ENCODE data around the gene C21orf58.

The C21orf58 gene

GRCh38 chr21:46286648-46287002 is 37.0 kb downstream of the C21orf58 start:
- no peaks in the 10 kb centered on the region for H3K9me3 ChIP-seq (ENCODE audit: control insufficient read depth, low read length)
- peak; percentile 88 for DNase-seq (ENCODE audit: low read depth)
- H3K4me1 ChIP-seq (ENCODE audit: control insufficient read depth, insufficient read depth, low read length): peaks cover 39% of the 10 kb centered on the region
- H3K4me3 ChIP-seq (ENCODE audit: low read length): peak overlapping the region; percentile 99
- H3K36me3 ChIP-seq (ENCODE audit: control insufficient read depth, insufficient read depth, low read length, severe bottlenecking): peaks cover 27% of the 10 kb centered on the region
- no peaks in the 10 kb centered on the region for H3K27me3 ChIP-seq (replicated peaks; ENCODE audit: control insufficient read depth, insufficient read depth, low read length)
- H3K9ac ChIP-seq (ENCODE audit: low read length): peak overlapping the region; percentile 96

GRCh38 chr21:46285761-46286647 is 37.7 kb downstream of the C21orf58 start, which contains the start of gene YBEY:
Gene YBEY (plus strand): TSS chr21:46286342. CDS start chr21:46286914, 572 bp downstream.
- H3K27me3 ChIP-seq (replicated peaks; ENCODE audit: control insufficient read depth, insufficient read depth, low read length): no peaks in the 10 kb centered on the region
- peak; percentile 97 for DNase-seq (ENCODE audit: low read depth)

GRCh38 chr21:46285206-46285661 is 38.4 kb downstream of the C21orf58 start, which contains the start of gene MCM3AP:
Gene MCM3AP (minus strand): TSS chr21:46285611. CDS start chr21:46285286, 325 bp downstream.
- Histone ChIP-seq H3K36me3 (ENCODE audit: control insufficient read depth, insufficient read depth, low read length, severe bottlenecking) (peaks cover 34% of the 10 kb centered on the region), H3K4me3 (ENCODE audit: low read length) (peak within 1 kb of the TSS; percentile 99), H3K9ac (ENCODE audit: low read length) (peak within 1 kb of the TSS; percentile 96), H3K4me1 (ENCODE audit: control insufficient read depth, insufficient read depth, low read length) (peaks cover 43% of the 10 kb centered on the region), H3K9me3 (ENCODE audit: control insufficient read depth, low read length) (no peaks in the 10 kb centered on the region), H3K27me3 (replicated peaks; ENCODE audit: control insufficient read depth, insufficient read depth, low read length) (no peaks in the 10 kb centered on the region)
- DNase-seq (ENCODE audit: low read depth): no peak

More at GRCh38 chr21:46285761-46286647, 37.7 kb downstream of the C21orf58 start, which contains the start of gene YBEY:
- Histone ChIP-seq H3K9ac (ENCODE audit: low read length) (peak within 1 kb of the TSS; percentile 96), H3K4me1 (ENCODE audit: control insufficient read depth, insufficient read depth, low read length) (peaks cover 43% of the 10 kb centered on the region), H3K9me3 (ENCODE audit: control insufficient read depth, low read length) (no peaks in the 10 kb centered on the region), H3K4me3 (ENCODE audit: low read length) (peak within 1 kb of the TSS; percentile 99), H3K36me3 (ENCODE audit: control insufficient read depth, insufficient read depth, low read length, severe bottlenecking) (peaks cover 26% of the 10 kb centered on the region)

GRCh38 chr21:46284733-46285132 is 38.9 kb downstream of the C21orf58 start:
- peaks cover 39% of the 10 kb centered on the region for H3K36me3 ChIP-seq (ENCODE audit: control insufficient read depth, insufficient read depth, low read length, severe bottlenecking)
- H3K9ac ChIP-seq (ENCODE audit: low read length): peak overlapping the region; percentile 96
- H3K4me3 ChIP-seq (ENCODE audit: low read length): peak overlapping the region; percentile 99
- DNase-seq (ENCODE audit: low read depth): no peak
- peaks cover 43% of the 10 kb centered on the region for H3K4me1 ChIP-seq (ENCODE audit: control insufficient read depth, insufficient read depth, low read length)
- no peaks in the 10 kb centered on the region for H3K9me3 ChIP-seq (ENCODE audit: control insufficient read depth, low read length)
- H3K27me3 ChIP-seq (replicated peaks; ENCODE audit: control insufficient read depth, insufficient read depth, low read length): no peaks in the 10 kb centered on the region

GRCh38 chr21:46284077-46284644 is 39.5 kb downstream of the C21orf58 start:
- Histone ChIP-seq H3K4me1 (ENCODE audit: control insufficient read depth, insufficient read depth, low read length) (peaks cover 43% of the 10 kb centered on the region), H3K27me3 (replicated peaks; ENCODE audit: control insufficient read depth, insufficient read depth, low read length) (no peaks in the 10 kb centered on the region), H3K4me3 (ENCODE audit: low read length) (peak overlapping the region; percentile 99), H3K36me3 (ENCODE audit: control insufficient read depth, insufficient read depth, low read length, severe bottlenecking) (peaks cover 44% of the 10 kb centered on the region), H3K9ac (ENCODE audit: low read length) (peak overlapping the region; percentile 96), H3K9me3 (ENCODE audit: control insufficient read depth, low read length) (no peaks in the 10 kb centered on the region)
- DNase-seq (ENCODE audit: low read depth): no peak

GRCh38 chr21:46274797-46275390 is 48.8 kb downstream of the C21orf58 start:
- H3K4me3 ChIP-seq (ENCODE audit: low read length): no peak overlapping the region
- no peak overlapping the region for H3K9ac ChIP-seq (ENCODE audit: low read length)
- H3K9me3 ChIP-seq (ENCODE audit: control insufficient read depth, low read length): no peaks in the 10 kb centered on the region
- DNase-seq (ENCODE audit: low read depth): no peak
- no peaks in the 10 kb centered on the region for H3K27me3 ChIP-seq (replicated peaks; ENCODE audit: control insufficient read depth, insufficient read depth, low read length)
- no peaks in the 10 kb centered on the region for H3K4me1 ChIP-seq (ENCODE audit: control insufficient read depth, insufficient read depth, low read length)
- H3K36me3 ChIP-seq (ENCODE audit: control insufficient read depth, insufficient read depth, low read length, severe bottlenecking): peaks cover 93% of the 10 kb centered on the region

- no peaks in the 10 kb centered on the region for H3K27me3 ChIP-seq (replicated peaks; ENCODE audit: control insufficient read depth, insufficient read depth, low read length)
- no peaks in the 10 kb centered on the region for H3K9me3 ChIP-seq (ENCODE audit: control insufficient read depth, low read length)
- DNase-seq (ENCODE audit: low read depth): no peak
- H3K9ac ChIP-seq (ENCODE audit: low read length): no peak overlapping the region
- peaks cover 96% of the 10 kb centered on the region for H3K36me3 ChIP-seq (ENCODE audit: control insufficient read depth, insufficient read depth, low read length, severe bottlenecking)
- no peak overlapping the region for H3K4me3 ChIP-seq (ENCODE audit: low read length)
- no peaks in the 10 kb centered on the region for H3K4me1 ChIP-seq (ENCODE audit: control insufficient read depth, insufficient read depth, low read length)
Measured at GRCh38 chr21:46273341-46273740, 50.3 kb downstream of the C21orf58 start.

GRCh38 chr21:46269466-46269865 is 54.2 kb downstream of the C21orf58 start:
- Histone ChIP-seq H3K4me3 (ENCODE audit: low read length) (no peak overlapping the region), H3K36me3 (ENCODE audit: control insufficient read depth, insufficient read depth, low read length, severe bottlenecking) (peaks cover 95% of the 10 kb centered on the region), H3K9me3 (ENCODE audit: control insufficient read depth, low read length) (no peaks in the 10 kb centered on the region), H3K27me3 (replicated peaks; ENCODE audit: control insufficient read depth, insufficient read depth, low read length) (no peaks in the 10 kb centered on the region), H3K4me1 (ENCODE audit: control insufficient read depth, insufficient read depth, low read length) (no peaks in the 10 kb centered on the region), H3K9ac (ENCODE audit: low read length) (no peak overlapping the region)
- DNase-seq (ENCODE audit: low read depth): no peak

GRCh38 chr21:46268371-46268770 is 55.3 kb downstream of the C21orf58 start:
- no peaks in the 10 kb centered on the region for H3K4me1 ChIP-seq (ENCODE audit: control insufficient read depth, insufficient read depth, low read length)
- no peaks in the 10 kb centered on the region for H3K9me3 ChIP-seq (ENCODE audit: control insufficient read depth, low read length)
- H3K36me3 ChIP-seq (ENCODE audit: control insufficient read depth, insufficient read depth, low read length, severe bottlenecking): peaks cover 91% of the 10 kb centered on the region
- no peaks in the 10 kb centered on the region for H3K27me3 ChIP-seq (replicated peaks; ENCODE audit: control insufficient read depth, insufficient read depth, low read length)
- H3K9ac ChIP-seq (ENCODE audit: low read length): no peak overlapping the region
- H3K4me3 ChIP-seq (ENCODE audit: low read length): no peak overlapping the region
- DNase-seq (ENCODE audit: low read depth): no peak

- Histone ChIP-seq H3K4me1 (ENCODE audit: control insufficient read depth, insufficient read depth, low read length) (no peaks in the 10 kb centered on the region), H3K4me3 (ENCODE audit: low read length) (no peak overlapping the region), H3K27me3 (replicated peaks; ENCODE audit: control insufficient read depth, insufficient read depth, low read length) (no peaks in the 10 kb centered on the region), H3K9ac (ENCODE audit: low read length) (no peak overlapping the region), H3K36me3 (ENCODE audit: control insufficient read depth, insufficient read depth, low read length, severe bottlenecking) (peaks cover 81% of the 10 kb centered on the region), H3K9me3 (ENCODE audit: control insufficient read depth, low read length) (no peaks in the 10 kb centered on the region)
- no peak for DNase-seq (ENCODE audit: low read depth)
Measured at GRCh38 chr21:46266946-46267345, 56.7 kb downstream of the C21orf58 start.
